NK-92 (cell line): ENCODE data around the gene XRCC5.
"Not testable (repeated sequence)": the region's sequence is repeated elsewhere in the genome, so short reads cannot be mapped to it uniquely, and the experiment has no call there.

Experiments
- DNase-seq: peaks from one replicate; lab custom pipeline; 2025; ENCODE audit not compliant: unreplicated experiment; lab: John Stamatoyannopoulos, UW

The XRCC5 gene

DNA sequence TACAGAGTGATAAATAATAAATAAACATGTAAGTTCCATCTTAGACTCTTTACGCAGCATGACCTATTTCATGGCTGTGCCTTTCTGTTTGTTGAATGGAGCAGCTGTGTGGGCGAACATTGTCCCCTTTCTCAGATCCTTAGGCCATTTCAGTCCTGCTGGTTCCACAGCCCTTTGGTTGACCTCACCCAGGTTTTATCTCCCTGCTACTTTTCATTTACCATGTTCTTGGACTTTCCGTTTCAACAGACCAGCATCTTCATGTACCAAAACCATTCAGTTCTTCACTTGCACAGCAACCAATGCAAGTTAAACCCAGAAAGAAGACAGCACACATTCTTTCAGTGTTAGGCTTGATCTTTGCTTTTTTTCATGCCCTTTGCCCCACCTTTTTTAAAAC is 83.8 kb downstream of the XRCC5 start:
- no peak for DNase-seq

DNA sequence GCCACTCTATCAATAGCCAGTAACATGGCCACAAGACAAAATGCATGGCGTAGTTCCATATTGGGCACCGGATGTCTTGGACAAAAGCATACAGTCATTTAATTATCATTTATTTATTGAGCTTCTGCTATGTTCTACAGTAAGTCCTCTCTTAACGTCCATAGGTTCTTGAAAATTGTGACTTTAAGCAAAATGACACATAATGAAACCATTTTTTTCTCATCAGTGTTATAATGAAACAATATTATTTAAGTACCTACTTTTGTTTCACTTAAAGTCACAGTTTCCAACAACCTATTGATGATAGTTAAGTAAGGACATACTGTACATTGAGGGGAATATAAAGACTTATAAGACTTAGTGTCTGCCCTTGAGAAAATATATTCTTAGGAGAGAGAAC is 84.9 kb downstream of the XRCC5 start:
- DNase-seq, result no peak

DNA sequence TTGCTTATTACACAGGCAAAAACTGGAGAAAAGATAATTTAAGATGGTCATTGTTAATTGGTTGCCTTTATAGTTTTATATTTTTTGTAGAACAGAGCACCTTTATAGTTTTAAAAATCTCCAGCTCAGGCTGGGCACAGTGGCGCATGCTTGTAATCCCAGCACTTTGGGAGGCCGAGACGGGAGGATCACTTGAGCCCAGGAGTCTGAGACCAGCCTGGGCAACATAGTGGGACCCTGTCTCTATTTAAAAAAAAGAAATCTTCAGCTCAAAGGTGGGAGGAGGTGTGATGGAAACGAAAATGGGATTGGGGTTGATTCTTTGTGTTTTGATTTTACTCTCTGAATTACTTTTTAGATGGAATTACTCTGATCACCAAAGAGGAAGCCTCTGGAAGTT is 85.4 kb downstream of the XRCC5 start:
- no peak for DNase-seq

DNA sequence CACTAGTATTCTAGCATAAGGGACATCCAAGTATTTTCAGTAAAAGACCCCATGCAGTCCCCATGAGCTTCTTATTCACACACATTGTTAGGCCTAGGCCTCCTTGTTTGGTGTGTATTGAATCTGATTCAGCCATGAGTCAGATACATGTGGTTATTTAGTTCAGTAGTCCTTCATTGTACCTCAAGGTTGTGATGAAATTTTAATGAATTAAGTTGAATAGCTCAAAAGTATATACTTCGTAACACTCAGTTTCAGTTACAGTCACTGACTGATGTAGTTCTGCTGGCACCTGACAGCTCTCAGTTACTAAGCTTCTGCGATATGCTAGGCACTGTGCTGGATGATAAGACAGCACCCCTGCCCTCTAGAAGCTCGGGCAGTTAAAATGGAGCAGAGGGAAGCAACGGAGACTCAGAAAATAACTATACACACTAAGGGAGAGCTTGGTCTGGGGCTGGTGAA is 86.4 kb downstream of the XRCC5 start:
- DNase-seq, result no peak

DNA sequence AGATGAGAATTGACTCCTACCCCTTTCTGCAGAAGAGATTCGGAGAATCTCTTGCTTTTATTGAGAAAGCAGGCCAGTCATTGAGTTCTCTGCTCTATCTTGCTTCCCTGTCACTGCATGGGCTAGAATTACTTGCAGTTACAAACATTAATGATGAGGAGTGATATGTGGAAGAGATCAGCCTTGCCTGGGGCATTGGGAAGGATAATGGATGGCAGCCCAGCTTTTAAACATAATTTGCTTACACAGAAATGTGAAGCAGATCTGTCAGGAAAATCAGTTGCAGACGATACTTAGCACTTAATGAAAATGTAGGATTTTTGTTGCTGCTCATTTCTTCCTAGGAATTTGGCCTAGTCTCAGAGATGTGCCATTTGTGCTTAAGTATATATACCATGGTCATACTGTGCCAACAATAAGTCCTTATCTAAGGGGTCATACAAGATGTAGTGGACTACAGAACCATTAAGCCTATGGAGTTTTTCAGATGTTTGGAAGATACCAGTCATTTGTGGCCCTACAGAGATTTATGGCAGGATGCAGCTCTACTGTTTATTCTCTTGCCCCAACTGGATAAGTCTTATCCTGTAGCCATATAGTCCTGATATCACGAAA is 92.7 kb downstream of the XRCC5 start:
- DNase-seq, result no peak

DNA sequence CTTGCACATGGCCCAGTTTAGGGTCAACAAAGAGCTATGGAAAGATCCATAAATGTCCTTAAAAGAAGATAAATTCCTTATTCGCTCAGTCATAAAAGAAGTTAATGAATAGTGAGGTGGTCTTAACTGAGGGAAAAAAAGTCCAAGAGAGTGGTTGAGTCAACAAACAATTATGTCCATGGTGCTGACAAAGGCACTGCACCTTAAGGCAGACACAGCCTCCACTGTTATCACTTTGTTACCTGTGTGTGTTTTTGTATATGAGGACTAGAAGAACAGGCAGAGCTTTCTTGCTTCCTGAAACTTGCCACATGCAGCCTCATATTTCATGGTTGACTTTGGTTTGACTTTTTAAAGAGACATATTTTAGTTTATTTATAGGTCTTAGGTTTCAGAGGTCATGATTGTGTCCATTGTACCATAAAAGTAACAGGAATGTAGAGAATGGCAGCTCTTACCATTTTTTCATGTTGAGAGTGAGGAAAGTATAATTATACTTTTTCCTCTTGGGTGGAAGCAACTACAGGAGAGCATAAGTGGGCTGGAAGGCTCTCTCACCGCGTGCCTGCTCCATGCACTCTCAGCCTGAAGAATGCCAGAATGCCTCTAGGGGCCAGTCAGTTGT is 93.6 kb downstream of the XRCC5 start:
- DNase-seq, result no peak

DNA sequence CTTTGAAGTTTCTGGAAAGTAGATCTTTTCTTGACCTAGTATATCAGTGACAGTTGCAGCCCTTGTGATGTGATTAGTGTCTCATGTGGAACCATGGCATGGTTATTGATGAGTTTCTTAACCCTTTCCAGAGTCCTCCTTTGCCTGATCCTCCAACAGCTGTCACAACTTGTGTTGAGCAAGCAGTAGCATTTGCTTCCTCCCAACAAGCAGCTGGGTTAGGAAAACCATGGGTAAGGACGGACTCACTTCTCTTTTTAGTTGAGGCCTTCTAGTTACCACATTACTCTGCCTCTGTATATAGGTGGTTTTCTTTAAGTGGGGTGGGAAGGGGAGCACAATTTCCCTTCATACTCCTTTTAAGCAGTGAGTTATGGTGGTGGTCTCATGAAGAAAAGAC is 96.3 kb downstream of the XRCC5 start:
- no peak for DNase-seq

DNA sequence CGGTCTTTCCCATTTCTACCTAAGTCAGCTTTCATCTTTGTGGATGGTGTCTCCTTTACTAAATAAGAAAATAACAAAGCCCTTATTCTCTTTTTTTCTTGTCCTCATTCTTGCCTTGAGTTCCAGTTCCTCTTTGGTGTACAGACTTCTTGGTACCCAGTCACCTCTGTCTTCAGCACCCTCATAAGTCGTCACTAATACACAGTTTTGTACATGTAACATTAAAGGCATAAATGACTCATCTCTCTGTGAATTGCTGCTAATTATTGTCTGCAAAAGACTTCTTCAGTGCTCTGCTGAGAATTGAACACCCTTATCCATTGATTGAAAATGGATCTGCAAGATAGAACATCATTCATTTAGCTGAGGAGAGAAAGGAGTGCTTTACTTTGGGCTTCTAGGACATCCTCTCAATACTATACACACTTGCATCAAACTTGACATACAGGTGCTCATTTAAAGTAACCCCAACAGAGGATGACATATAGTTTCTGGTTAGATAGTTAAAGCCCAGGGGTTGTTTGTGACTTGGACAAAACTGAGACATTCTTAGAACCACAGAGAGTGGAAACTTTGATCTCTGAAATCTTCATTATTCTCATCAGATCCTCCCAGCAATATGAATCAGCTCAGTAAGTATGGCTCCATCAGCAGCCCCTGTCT is 97.0 kb downstream of the XRCC5 start:
- no peak for DNase-seq

DNA sequence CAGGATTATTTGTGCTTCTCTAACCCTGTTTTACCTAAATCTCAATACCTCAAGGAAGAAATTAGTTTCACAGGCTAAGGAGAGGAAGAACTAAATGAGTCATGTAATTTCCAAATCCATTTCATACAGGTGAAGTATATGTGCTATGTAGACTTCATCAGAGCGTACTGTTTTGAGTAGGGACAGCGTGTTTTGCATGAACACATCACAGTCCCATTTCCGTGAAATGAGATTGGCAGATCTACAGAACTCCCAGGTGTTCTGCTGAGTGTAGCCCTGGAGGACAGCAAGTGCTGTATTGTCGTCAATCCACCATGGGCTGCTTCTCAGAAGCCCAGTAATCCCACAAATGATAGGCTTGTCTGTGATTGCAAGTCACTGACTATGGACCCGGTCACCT is 97.7 kb downstream of the XRCC5 start:
- no peak for DNase-seq

DNA sequence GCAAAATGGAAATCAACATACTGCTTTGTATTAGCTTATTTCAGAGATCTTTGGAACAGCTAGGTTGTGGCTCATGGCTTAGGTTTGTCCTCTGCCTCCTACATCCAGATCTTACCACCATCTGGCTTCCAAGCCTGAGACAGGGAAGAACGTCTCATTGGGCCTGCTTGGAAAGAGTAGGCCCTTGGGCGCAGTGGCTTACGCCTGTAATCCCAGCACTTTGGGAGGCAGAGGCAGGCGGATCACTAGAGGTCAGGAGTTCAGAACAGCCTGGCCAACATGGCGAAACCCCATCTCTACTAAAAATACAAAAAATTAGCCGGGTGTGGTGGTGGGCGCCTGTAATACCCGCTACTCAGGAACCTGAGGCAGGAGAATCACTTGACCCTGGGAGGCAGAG is 99.5 kb downstream of the XRCC5 start:
- not testable (repeated sequence) for DNase-seq

DNA sequence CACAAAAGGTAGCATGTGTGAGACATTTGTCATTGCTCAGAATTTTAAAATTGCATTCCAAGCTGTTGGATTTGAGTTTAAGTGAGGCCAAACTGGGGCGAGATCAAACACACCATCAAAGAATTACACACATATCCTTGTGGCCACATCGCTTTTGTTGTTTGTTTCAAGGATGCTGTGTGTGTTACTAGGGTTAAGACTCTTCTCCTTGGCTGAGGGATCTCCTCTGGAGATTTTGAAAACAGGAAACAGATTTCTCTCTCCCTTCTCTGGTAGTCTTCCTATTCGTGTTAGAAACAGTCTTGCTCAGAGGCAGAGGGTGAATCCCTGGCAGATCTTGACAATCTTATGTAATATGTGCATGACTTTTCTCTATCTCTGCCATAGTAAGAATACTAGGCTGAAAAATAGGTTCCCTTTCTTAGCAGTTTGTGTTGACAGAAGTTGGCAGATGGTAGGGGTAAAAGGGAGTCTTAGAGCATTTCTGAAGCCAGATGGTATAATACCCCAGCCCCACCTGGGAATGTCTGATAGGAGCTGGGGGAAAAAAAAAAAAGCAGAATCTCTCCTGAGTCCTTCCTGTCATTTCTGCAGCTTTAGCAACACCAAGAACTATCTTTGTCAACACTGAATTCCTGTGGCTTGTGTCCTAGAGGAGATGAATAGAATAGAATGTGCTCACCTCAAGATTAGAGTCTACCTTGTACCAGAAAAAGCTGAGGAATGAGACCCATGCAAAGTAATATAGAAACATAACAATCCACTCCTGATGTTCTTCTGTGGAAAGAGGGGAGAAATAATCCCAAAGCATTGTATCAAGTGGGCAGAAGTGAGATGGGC is 101.8 kb downstream of the XRCC5 start:
- DNase-seq, result no peak

DNA sequence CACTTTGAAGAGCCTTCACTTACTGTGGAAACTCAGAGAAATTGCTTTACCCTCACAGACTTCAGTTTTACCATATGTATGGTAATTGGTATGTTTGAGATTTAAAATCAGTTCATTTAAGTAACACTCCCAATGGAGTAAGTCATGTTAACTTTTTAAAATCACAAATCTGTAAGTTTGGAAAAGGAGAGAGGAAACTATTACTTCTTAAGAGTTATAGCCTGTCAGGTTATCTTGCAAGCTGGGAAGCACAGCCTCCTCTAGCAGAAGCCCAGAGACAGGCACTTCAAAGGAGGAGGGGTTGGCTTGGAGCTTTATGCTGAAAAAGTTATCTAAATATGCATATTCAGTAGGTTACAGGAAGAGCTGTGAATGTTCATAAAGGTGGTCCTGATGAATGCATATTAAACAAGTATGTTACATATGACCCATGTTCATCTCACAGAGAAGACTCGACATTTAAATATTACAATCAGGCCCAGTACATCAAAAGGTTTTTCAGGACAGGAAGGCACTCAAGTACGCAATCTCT is 102.5 kb downstream of the XRCC5 start:
- no peak for DNase-seq

DNA sequence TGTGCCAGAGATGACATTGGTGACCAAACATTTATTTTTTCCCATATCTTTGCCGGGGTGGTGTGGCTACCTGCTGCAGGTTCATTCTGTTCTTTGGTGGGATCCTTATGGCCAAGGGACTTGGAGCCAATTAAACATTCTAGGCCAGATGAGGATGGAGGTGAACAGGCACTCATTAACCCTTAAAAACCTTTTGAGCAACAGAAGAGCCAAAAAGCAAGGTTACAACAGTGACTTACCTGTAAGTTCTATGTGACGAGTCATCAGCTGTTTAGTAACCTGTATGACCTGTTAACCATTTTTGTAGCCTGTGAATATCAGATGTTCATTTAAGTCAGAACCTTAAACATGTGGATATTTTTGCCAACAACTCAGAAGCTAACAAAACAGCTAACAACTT is 105.6 kb downstream of the XRCC5 start:
- no peak for DNase-seq

DNA sequence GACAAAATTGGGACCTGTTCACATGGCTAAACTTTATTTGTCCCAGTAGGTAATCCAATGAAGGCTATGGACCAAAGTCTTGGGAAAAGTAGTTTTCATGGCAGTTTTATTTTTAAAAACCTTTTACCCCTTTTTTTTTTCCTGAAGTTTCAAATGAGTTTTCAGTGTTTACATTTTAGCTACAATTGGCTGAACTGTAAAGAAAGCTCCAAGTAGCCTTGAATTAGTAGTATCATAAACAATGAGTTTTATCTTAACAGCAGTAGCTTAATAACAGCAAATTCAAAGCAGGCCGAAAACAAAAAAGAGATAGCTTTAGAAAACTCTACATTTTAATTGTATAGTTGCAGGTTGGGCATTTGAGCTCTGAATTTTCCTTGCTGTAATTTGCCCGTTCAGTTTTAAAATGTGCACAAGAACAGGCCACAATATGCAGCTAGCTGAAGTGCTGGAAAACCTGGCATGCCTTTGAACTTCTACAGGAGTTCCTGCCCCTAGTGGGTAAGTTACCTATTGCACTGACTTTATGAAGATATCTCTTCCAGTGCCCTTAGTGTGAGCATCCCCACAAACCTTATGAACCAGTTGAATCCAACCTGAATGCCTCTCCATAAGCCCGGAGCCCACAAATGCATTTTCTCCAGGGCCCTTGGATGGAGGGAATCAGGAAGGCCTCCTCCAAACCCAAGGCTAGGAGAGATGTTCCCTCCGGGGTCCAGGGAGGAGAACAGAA is 106.7 kb downstream of the XRCC5 start:
- DNase-seq, result no peak

DNA sequence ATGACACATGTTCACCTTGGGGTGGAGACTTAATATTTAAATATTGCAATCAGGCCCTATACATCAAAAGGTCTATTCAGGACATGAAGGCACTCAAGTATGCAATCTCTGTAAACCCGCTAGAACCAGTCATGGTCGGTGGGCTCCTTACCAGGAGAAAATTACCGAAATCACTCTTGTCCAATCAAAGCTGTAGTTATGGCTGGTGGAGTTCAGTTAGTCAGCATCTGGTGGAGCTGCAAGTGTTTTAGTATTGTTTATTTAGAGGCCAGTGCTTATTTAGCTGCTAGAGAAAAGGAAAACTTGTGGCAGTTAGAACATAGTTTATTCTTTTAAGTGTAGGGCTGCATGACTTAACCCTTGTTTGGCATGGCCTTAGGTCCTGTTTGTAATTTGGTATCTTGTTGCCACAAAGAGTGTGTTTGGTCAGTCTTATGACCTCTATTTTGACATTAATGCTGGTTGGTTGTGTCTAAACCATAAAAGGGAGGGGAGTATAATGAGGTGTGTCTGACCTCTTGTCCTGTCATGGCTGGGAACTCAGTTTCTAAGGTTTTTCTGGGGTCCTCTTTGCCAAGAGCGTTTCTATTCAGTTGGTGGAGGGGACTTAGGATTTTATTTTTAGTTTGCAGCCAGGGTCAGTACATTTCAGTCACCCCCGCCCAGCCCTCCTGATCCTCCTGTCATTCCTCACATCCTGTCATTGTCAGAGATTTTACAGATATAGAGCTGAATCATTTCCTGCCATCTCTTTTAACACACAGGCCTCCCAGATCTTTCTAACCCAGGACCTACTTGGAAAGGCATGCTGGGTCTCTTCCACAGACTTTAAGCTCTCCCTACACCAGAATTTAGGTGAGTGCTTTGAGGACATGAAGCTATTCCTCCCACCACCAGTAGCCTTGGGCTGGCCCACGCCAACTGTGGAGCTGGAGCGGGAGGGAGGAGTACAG is 108.1 kb downstream of the XRCC5 start:
- DNase-seq, result no peak

DNA sequence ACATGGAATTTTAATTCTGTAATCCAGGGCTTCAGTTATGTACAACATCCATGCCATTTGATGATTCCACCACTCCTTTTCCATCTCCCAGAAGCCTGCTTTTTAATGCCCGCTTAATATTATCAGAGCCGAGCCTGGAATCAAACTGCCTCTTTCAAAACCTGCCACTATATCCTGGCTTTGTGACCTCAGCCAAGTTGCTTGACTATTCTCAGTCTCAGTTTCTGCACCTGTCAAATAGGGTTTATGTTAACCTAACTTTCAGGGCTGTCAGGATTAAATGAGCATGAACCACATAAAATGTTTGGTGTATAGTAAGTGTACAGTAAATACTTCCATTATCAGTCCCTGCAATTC is 108.7 kb downstream of the XRCC5 start:
- DNase-seq, result no peak

DNA sequence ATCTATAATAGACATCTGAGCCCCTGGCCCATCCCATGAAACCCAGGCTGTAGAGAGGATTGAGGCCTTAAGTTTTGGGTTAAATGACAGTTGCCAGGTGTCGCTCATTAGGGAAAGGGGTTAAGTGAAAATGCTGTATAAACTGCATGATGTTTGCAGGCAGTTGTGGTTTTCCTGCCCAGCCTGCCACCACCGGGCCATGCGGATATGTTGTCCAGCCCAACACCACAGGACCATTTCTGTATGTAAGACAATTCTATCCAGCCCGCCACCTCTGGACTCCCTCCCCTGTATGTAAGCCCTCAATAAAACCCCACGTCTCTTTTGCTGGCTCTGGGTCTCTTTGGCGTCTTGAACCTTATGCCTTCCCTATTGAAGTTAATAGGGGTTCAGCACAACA is 110.7 kb downstream of the XRCC5 start:
- no peak for DNase-seq

DNA sequence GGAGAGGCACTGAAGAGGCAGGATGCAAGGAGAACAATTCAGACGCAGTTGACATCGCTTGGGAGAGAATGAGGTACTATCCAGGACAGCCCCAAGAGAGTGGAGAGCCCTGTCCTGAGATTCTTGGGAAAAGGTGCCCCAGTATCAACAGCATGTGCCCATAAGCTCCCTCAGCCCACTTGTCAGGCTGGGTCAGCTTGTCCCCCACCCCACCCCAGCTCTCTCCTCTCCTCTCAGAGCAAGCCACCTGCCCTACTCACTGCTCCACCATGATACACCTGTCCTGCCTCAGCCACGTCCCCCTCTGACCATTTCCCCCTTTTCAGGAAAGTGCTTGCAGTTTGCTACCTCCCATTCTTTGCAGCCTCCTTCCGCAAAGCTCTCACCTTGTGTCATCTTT is 111.8 kb downstream of the XRCC5 start:
- no peak for DNase-seq

DNA sequence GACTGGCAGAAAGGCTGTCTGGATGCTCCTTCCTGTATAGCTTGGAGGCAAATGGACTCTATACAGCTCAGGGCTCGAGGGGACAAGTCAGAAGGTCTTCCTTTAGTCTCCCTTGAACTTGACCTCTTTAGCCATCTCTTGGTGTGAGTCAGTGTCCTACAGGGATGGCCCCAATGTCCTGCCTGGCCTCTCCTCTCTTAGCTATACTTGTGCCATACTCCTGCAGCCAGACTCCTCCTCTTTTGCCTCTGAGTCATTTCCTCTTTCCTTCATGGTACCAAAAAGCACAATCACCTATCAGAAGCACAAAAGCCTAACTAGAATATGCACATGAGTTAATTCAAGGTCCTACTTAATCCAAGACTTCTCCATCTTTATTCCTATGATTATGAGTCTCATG is 112.7 kb downstream of the XRCC5 start:
- no peak for DNase-seq
